HG03442 (cell line): ENCODE measurements around the gene NDUFAF5.

Experiments used
- ATAC-seq: cut with Tn5 transposase; IDR thresholded peaks from one replicate; pipeline ENCODE4 v1.9.1; 2021; ENCODE audit warnings: mild to moderate bottlenecking, moderate library complexity; ENCODE audit not compliant: unreplicated experiment

The NDUFAF5 gene

DNA sequence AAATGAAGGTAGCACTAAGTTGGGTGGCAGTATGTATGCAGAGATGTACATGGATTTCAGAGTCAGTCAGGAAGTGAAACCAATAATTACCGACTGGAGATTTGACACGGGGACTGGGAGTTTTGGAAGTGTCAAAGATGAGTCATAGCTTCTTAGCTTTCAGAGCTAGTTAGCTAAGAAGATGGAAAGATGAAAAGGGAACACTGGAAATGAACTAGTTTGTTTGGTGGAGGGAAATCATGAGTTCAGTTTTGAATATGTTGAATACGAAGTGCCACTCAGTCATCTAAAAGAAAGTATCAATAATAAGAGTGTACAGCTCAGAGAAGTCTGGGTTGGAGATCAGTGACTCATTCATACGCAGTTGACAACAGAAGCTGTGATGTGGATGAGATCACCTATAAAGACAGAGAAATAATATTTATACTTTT, 7.6 kb upstream of the NDUFAF5 start:
- ATAC-seq: no peak

DNA sequence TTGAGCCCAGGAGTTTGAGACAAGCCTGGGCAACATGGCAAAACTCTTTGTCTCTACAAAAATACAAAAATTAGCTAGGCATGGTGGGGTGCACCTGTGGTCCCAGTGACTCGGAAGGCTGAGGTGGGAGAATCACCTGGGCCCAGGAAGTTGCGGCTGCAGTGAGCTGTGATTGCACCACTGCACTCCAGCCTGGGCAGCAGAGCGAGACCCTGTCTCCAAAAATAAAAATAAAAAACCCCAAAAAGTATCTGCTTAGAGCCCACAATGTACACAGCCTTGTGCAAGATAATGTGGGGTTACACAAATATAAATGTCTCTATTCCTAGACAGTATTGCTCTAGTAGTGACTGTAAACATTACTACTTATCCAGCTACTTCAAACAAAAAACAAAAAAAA, 6.0 kb upstream of the NDUFAF5 start:
- peak; percentile 59 for ATAC-seq

DNA sequence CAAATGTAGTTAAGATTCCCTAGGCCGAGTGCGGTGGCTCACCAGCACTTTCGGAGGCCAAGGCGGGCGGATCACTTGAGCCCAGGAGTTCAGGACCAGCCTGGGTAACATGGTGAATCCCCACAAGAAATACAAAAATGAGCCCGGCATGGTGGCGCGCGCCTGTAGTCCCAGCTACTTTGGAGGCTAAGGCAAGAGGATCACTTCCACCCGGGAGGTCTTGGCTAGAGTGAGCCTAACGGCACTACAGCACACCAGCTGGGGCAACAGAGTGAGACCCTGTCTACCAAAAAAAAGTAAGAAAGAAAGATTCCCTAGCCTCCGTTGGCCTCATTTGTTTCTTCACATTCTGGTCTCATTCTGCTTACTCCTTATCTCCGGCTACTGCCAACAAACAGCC, 1.3 kb upstream of the NDUFAF5 start:
- no peak for ATAC-seq

DNA sequence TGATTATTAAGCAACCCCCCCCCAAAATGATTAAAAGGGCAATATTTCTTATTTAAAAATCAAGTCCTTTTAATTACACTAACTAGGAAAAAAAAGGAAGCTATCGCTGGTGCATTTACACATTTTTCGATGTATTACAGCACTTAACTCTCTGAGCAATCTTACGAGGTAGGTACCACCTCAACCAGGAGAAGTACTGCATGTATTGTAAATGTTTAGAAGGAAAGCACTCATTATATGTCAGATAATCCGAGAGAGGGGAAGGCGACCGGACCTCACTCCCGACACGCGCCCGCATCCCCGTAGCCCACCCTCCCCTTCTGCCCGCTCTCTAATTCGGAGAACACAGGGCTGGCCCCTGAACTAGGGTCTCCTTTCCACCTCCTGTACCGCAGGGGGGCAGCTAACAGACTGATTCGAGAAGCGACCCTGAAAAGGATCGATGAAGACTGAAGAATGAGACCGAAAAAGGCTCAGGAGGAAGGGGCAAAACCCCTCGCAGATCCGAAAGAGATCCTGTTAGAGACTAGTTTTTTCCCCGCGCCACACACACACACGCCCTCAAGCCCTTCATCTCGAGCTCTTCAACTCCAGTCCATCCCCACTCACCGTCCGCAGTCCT, 446 bp upstream of the NDUFAF5 start:
- ATAC-seq: no peak

DNA sequence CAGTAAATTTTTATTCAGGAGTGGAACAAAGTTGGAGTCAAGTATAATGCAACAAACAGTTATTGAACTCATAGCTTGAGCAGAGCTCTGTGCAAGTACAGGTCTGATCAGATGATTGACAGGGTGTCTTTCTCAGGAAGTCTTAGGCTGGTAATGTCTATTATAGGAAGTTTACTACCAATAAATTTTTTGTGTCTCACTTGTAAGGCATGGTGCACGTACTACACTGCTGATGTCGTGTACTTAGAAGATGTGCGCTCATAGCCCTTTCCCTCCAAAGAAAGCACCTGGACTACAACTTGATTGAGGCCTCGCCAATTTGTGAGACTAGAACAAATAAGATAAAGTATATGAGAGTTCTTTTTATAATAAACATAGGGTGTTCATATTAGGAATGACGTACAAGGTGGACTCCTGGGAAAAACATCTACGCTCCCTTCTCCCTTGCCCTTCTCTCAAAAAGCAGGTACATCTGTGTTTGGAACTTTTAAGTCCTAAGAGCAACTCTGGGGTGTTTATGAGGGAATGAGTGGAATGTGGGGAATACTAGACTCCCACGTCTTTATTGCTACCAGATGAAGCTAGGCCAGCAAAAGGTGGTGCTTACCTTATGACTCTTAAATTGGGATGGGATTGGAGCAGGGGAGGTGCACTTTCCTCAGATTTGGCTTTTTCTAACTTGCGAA, 1.5 kb downstream of the NDUFAF5 start:
- no peak for ATAC-seq

DNA sequence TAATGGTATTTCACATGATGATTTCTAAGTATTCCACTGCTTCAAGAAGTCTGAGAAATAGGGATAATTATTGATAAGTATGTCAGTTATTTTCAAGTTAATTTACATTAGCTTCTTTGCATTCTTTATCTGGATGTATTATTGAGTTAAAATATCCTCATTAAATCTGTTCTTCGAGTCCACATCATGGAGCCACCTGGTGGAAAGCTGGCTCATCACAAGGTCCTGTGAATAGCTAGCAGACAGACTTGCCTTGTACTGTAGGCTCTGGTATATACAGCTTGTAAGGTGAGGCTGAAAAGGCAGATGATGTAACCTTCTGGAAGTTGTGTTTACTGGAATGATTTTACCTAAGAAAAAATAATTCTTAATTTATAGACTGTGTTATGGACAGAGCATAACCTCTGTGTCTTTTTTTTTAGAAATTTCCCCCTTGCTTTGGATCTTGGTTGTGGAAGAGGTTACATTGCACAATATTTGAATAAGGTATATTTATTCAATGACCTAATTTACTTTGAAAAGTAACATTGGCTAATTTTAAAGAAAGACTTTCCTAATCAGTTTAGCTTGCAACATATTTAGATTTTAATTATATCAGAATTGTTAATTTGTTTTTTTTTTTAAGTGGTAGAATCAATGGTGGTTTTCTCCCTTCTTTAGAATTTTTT, 3.5 kb downstream of the NDUFAF5 start:
- peak; percentile 36 for ATAC-seq

DNA sequence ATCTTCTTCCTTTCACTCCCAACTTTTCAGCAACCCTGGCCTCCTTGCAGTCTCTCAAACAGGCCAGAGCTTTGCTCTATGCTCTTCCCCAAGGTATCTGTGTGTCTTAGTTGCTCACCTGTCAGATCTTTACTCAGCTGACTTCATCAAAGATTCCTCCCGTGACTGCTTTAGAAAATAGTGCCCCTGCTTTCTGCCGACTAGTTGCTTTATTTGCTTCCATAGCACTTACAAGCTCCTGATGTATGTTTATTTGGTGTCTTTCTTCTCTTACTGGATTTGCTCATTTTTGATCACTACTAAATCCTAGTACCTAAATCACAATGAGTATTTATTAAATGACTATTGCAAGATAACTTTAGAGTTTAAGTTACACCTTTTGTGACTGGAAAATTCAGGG, 5.9 kb downstream of the NDUFAF5 start:
- ATAC-seq: no peak

DNA sequence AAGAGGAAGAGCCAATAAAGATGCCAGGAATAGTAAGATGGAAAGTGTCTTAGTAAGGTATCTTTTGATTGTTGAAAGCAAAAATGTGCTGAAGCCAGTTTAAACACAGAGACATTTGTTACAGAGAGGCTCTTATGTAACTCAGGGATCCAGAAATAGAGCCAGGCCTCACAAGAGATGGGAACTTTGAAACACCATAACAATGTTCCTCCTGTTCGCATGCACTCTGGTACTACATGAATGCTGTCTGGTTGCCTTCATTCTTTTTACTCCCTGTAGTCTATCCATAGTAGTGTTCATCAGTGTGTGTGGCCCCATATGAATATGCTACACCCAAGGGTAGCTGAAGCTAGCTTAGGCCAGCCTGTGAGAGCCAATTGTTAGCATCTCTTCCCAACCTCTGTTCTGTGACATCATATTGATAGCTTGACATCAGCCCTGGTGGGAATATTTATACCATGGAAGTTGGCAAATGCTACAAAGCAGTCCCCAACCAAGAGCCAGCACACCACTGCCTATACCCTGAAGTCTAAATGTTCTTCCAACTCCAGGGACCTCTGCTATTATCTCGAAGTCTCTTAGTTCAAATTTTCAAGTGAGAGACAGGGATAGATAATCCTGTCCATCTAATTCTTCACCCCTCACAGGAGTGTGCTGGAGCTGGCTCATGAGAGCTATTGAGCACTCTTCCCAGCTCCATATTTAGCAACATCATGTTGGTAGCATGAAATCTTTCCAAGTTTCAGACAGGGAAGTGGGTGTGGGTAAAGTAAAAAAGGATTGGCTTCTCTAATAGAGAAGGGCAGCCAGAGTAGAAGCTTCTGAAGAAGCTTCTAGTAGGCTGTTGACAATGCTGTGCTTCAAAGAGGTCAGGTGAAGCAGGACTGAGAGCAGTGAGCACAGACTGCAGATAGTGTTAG, 7.0 kb downstream of the NDUFAF5 start:
- ATAC-seq: no peak

DNA sequence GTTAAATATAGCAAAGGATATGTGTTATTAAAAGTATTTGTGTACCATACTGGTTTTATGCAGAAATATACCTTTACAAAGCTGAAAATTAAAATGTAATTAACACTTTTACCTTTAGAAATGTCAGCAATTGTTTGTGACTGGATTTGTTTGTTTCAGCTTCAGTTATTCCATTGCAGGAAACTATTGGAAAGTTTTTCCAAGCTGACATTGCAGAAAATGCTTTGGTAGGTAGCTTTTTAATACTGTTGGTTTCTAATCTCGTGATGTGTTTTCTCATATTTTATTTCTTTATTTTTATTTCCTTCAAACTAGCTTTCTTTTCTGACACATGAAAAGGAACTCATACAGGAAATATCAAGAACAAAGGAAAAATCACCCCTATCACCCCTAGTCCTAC, 8.2 kb downstream of the NDUFAF5 start:
- no peak for ATAC-seq

DNA sequence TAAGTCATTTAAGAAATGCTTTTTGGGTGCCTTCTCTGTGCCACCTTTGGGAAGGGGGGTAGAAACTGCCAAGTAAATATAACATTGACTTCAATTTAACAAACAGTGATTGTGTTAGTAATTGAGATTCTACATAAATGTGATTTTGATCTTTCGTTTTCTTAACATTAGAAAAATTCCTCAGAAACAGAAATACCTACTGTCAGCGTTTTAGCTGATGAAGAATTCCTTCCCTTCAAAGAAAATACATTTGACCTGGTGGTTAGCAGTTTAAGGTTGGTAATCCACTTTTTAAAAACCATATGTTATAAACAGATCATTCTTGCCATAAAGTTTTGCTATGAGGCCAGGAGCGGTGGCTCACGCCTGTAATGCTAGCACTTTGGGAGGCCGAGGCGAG, 9.8 kb downstream of the NDUFAF5 start:
- no peak for ATAC-seq

DNA sequence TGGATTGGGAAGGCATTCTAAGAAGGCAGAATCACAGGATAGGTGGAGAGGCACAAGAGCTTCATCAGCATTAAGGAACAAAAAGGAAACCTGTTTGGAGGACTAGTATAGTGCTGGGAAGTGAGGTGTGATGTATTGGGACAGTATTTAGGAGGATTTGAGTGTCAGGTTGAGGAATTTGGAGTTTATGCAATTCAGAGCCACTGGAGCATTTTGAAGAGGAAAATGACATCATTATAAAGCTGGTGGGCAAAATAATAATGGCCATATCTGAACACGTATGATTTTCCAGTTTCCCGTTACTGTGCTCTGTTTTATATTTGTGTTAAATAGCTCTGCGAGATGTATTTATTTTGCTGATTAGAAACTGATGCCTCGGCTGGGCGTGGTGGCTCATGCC, 14.2 kb downstream of the NDUFAF5 start:
- no peak for ATAC-seq

DNA sequence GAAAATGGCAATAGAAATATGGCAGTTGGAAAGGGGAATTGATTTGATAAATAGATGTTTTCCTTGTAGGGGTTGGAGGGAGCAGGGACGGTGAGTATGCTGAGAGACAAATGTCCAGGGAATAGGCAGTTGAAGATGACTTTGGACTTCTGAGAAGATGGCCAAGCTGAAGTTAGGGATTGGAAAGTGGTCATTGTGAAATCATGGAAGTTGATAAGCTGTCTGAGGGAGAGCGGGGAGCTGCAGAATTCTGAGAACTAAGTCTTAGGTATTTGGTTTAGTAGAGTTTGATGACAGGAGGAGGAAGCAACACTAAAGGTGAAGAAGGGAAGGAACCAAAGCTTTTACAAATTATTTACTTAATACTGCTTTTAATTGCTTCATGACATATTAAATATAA, 15.1 kb downstream of the NDUFAF5 start:
- no peak for ATAC-seq

DNA sequence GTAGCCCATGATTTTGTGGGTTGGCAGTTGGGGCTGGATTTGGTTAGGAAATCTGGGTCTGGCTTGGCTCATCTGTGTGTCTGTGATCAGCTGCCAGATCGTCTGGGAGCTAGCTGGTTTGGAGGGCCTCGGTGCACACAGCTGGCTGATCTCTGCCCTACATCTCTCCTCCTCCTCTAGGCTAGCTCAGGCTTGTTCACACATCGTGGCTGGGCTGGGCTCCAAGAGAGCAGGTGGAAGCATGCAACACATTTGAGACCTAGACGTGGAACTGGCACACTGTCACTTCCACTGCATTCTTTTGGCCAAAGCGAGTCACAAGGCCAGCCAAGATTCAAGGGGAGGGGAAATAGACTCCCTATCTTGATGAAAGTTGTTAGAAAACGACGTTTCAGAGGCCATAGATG, 15.9 kb downstream of the NDUFAF5 start:
- ATAC-seq: no peak

DNA sequence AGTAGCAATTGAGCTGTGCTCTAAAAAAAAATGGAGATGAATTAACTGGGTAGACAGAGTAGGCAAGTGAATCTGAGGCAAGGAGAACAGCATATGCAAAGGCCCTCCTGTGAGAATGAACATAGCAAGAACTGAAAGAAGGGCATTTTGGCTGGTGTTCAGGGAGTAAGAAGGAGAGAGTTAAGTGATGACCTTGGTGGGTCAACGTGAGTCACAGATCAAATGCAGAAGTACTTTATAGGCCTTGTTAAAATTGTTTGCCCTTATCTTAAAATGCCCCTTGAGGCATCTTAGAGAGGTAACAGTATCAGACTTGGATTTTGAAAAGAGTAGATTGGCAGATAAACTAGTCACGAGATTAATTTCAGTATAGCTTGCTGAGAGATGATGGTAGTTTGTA, 24.5 kb downstream of the NDUFAF5 start:
- no peak for ATAC-seq

DNA sequence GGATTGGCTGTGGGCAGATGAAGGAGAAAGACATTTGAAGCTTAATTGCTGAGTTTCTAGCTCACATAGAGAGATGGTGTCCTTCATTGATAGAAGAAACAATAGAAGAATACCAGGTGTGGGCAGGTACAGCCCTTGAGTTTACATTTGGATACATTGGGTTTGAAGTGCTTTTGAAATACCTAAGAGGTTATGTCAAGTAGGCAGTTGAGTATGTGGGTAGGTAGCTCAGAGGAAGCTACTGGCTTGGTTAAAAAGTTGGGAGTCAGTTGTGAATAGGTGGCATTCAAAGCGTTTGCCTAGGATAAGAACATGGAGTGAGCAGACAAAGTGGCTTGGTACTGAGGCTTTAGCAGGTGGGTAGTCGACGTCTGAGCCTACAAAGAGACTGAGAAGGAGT, 25.0 kb downstream of the NDUFAF5 start:
- no peak for ATAC-seq

DNA sequence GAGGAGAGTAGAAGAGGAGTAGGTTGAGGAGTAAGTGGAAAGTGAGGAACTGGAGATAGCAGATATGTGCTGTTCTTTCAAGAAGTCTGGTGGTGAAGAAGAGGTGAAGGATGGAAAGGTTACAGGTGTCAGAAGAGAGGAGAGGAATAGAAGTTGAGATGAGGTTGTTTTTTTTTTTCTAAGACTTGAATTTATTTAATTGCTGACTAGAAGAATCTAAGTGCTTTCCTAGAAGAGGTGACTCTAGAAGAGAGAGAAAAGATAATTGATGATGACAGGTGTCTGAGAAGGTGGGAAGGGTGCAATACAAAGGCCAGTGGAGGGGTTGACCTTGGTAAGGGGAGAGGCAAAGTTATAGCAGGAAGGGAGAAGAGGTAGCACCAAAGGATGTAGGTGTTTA, 25.6 kb downstream of the NDUFAF5 start:
- no peak for ATAC-seq

DNA sequence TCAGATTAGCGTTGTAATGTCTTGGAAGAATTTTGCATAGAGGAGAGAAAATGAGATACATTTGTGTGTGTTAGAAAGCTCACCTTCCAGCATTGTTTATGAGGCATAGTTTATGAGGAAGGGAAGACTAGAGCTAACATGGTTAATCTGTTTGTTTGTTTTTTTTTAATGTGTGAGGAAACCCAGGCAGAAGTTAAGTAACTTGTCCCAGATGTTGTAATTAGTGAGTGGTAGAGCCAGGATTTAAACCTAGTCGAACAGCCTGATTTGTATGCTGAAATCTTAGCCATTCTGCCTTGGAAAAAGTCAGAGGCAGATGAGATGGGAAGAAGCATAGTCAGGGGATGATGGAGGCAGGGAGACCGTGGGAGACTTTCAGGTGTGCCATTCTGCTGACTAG, 29.1 kb downstream of the NDUFAF5 start:
- no peak for ATAC-seq

DNA sequence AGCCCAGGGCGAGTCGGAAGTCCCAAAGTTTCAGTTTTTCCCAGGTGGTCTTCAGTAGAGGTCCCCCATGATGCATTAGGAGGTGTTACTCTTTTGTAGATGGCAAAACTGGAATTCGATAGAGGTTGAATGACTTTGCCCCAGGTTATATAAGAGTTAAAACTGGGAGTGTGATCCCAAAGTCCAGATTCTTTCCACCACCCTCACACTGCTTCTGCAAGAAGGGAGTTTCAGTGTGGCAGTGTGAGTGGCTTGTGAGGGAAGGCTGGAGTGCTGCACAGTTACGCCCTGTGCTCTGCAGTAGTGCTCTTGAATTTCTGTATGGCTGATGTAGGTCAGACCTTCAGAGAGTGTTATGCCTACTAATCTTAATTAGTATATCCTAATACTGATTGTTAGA, 29.8 kb downstream of the NDUFAF5 start:
- ATAC-seq: no peak

DNA sequence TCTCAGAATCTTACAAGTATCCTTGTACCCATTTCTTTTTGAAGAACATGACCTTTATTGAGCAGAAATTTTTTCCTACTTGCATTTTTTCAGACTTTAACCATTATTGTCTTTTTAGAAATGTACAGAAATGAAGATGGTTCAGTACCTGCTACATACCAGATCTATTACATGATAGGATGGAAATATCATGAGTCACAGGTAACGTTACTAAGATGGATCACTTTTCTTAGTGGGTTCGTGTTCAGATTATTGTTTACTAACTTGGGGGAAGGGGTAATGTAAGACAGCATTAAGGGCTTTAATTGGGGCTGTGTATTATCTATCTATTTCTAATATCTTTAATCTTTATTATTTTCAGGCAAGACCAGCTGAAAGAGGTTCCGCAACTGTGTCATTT, 31.9 kb downstream of the NDUFAF5 start:
- no peak for ATAC-seq

DNA sequence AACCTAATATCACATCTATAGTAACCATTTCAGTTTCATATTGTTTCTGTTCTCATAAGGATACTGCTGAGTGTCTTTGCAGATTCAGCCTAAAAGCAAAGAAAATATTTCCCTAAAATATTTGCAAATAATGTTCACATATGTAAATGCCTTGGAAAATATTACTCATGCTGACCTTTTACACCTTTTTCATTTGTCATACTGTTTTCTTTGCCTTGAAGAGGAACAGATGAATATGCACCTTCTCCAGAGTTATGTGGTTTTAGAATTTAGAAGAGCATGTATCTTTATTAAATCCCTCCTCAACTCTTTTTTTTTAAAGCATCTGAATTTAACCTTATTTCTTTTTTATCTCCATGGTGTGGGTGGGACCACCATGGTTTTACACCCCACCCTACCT, 32.5 kb downstream of the NDUFAF5 start:
- ATAC-seq: no peak

DNA sequence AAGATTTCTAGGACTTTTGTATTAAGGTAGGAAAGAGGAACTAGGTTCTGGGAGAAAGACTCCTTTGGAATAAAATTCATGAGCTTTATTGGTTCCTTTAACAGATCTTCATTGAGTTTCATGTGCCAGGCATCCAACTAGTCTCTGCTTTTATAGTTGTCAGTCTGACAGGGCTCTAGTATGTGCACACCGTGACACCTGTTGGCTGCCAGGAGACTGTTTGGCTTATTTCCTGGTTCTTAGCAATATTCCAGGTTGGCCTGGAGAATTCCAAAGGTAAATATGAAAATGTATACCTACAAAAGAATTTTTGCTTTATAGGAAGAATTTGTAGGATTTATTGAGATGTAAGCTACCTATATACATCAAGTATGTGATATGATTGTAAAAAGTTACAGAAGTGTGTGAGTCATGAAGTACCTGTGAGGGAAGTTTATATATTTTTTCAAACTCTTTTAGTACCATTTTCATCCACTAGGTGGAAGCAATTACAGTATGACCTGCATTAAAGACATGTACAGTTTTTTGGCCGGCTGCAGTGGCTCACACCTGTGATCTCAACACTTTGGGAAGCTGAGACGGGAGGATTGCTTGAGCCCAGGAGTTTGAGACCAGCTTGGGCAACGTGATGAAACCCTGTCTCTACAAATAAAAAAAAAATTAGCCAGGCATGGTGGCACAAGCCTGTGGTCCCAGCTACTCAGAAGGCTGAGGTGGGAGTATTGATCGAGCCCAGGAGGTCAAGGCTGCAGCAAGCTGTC, 35.2 kb downstream of the NDUFAF5 start:
- ATAC-seq: peak; percentile 82
